Vagina (tissue), 2 donors: ENCODE results near the gene SLC10A7. TPM values are rescaled to one million over a fixed set of nuclear protein-coding genes. Genes with fewer than 3 reads are reported as not detected.

Experiments used
- DNase-seq, 2 donors: peaks; one replicate each; pipeline ENCODE4 v3.0.0-alpha.2; 2017; ENCODE audit errors: extremely low spot score in 2 of 2
- H3K27ac ChIP-seq: fragments of 200-600 bp; sonication (generic); one replicate; pipeline ENCODE4 v1.5.1; 2019
- H3K27me3 ChIP-seq: fragments of 200-600 bp; sonication (generic); one replicate; pipeline ENCODE4 v1.5.1; 2019
- H3K36me3 ChIP-seq, 2 donors: fragments of 200-600 bp; sonication (generic); one replicate each; pipeline ENCODE4 v1.5.1; 2017 to 2019
- H3K4me1 ChIP-seq: fragments of 200-600 bp; sonication (generic); one replicate; pipeline ENCODE4 v1.5.1; 2019
- H3K4me3 ChIP-seq, 2 donors: fragments of 200-600 bp; sonication (generic); 1 replicate in 1 of 2; 2 replicates in 1 of 2; pipeline ENCODE4 v1.5.1; 2016 to 2019
- H3K9me3 ChIP-seq: fragments of 200-600 bp; sonication (generic); one replicate; pipeline ENCODE4 v1.5.1; 2019
- POLR2A ChIP-seq, 2 donors: fragments of 450-650 bp; IDR thresholded peaks; one replicate each; pipeline ENCODE4 v1.6.1; 2017; ENCODE audit warnings: antibody characterized with exemption in 2 of 2, mild to moderate bottlenecking in 2 of 2, moderate library complexity in 2 of 2
- POLR2AphosphoS5 ChIP-seq, 2 donors: sonication (generic); formaldehyde crosslinking; IDR thresholded peaks; one replicate each; pipeline ENCODE4 v1.9.0; 2017; ENCODE audit warnings: antibody characterized with exemption in 2 of 2, mild to moderate bottlenecking in 2 of 2, low read depth in 1 of 2; ENCODE audit not compliant: insufficient read depth in 1 of 2
- intact Hi-C: fragments of 100-400 bp; cut with DNase I; formaldehyde crosslinking; loops from one replicate; pipeline ENCODE4 v1.15.1; 2023
- total RNA-seq: library from RNA; depleted of rRNA; stranded (reverse); fragments of >200 nt; gene quantifications from one replicate; pipeline ENCODE4 v1.2.3, GENCODE V29; 2016
- TF ChIP-seq, protein P1 (sequence below), 3 experiments: fragments of 450-650 bp in 2 of 3; fragments of 200-600 bp in 1 of 3; sonication (generic) in 1 of 3; IDR thresholded peaks; one replicate each; pipeline ENCODE4 v1.5.1; 2017 to 2019; ENCODE audit warnings: antibody characterized with exemption in 3 of 3, mild to moderate bottlenecking in 2 of 3, moderate library complexity in 2 of 3

SLC10A7 gene, protein sequence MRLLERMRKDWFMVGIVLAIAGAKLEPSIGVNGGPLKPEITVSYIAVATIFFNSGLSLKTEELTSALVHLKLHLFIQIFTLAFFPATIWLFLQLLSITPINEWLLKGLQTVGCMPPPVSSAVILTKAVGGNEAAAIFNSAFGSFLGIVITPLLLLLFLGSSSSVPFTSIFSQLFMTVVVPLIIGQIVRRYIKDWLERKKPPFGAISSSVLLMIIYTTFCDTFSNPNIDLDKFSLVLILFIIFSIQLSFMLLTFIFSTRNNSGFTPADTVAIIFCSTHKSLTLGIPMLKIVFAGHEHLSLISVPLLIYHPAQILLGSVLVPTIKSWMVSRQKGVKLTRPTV
- 14.2 TPM for total RNA-seq

DNA sequence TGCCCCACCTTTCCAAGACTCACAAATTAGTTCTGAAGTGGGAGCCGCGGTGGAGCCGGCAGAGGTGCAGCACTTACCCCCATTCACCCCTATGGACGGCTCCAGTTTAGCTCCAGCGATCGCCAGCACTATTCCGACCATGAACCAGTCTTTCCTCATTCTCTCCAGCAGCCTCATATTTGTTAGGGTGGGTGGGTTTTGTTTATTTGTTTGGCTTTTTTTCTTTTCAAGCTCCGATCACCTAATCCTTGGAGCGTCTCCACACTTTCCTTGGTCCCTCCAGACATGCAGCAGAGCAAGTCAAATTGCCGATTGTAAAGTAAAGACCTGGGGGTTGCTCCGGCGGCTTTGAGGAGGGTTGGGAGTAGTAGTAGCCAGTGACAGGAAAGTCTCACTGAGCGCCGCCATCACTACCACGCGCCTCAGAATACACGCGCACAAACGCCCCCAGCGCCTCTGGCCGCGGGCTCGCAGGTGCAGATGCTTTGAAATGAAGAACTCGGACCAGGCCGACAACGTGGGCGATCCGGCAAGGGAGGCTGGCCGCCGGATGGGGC lies at the start of gene SLC10A7:
TSS of gene SLC10A7 (minus strand) at position 400 of the 557 bp plus-strand sequence. CDS start at position 177, 223 bp downstream.
- peaks cover 22% of the 10 kb centered on the region for H3K4me1 ChIP-seq
- DNase-seq, result no peak
- peak within 1 kb of the TSS; percentile 77 for H3K27ac ChIP-seq
- no peaks in the 10 kb centered on the region for H3K9me3 ChIP-seq
- H3K27me3 ChIP-seq, result no peaks in the 10 kb centered on the region
- intact Hi-C loops, result no loop called here
- TF ChIP-seq POLR2A (IDR thresholded peaks at IDR 0.05) (no peak), POLR2AphosphoS5 (IDR thresholded peaks at IDR 0.05; ENCODE audit: insufficient read depth in 1 of 2, low read depth in 1 of 2) (no peak)
- TF ChIP-seq, protein P1, sequence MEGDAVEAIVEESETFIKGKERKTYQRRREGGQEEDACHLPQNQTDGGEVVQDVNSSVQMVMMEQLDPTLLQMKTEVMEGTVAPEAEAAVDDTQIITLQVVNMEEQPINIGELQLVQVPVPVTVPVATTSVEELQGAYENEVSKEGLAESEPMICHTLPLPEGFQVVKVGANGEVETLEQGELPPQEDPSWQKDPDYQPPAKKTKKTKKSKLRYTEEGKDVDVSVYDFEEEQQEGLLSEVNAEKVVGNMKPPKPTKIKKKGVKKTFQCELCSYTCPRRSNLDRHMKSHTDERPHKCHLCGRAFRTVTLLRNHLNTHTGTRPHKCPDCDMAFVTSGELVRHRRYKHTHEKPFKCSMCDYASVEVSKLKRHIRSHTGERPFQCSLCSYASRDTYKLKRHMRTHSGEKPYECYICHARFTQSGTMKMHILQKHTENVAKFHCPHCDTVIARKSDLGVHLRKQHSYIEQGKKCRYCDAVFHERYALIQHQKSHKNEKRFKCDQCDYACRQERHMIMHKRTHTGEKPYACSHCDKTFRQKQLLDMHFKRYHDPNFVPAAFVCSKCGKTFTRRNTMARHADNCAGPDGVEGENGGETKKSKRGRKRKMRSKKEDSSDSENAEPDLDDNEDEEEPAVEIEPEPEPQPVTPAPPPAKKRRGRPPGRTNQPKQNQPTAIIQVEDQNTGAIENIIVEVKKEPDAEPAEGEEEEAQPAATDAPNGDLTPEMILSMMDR (IDR thresholded peaks at IDR 0.05), result no peak
- peak within 1 kb of the TSS; percentile 72 to 73 for H3K4me3 ChIP-seq
- H3K36me3 ChIP-seq, result no peaks in the 10 kb centered on the region

DNA sequence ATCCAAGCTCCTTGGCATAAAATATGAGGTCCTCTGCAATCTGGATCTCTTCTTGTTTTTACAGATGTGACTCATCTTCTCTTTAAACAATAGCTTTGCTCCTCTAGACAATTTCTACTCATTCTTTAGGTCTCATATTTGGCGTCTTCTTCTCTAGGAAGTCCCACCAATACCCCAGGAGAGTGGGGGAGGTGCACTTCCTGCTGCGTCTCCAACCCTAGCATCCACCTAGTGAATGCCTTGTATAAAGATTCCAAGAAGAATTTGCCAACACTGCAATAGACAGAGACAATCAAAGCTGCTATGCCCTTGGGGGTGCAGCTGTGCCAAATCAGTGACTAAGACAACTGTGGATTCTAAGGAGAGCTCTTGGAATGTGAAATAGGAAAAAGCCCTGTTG lies 45.7 kb upstream of the SLC10A7 start:
- H3K9me3 ChIP-seq, result no peaks in the 10 kb centered on the region
- H3K27me3 ChIP-seq, result no peaks in the 10 kb centered on the region
- no peaks in the 10 kb centered on the region for H3K4me1 ChIP-seq
- H3K27ac ChIP-seq, result no peak overlapping the region
- H3K36me3 ChIP-seq, result no peaks in the 10 kb centered on the region
- no peak overlapping the region for H3K4me3 ChIP-seq
- DNase-seq, result no peak
- TF ChIP-seq POLR2AphosphoS5 (IDR thresholded peaks at IDR 0.05; ENCODE audit: insufficient read depth in 1 of 2, low read depth in 1 of 2) (no peak), POLR2A (IDR thresholded peaks at IDR 0.05) (no peak)
- TF ChIP-seq, protein P1 (IDR thresholded peaks at IDR 0.05), result no peak
- intact Hi-C loops, result no loop called here

DNA sequence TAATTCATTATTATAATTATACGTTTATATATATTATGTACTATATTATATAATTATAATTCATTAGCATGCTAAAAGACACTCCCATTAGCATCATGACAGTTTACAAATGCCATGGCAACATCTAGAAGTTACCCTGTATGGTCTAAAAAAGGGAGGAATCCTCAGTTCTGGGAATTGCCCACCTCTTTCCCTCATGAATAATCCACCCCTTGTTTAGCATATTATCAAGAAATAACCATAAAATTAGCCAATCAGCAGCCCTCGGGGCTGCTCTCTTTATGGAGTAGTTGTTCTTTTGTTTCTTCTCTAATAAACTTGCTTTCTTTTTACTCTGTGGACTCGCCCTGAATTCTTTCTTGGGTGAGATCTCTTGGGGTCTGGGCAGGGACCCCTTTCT lies 42.8 kb upstream of the SLC10A7 start:
- Histone ChIP-seq H3K36me3 (no peaks in the 10 kb centered on the region), H3K27me3 (no peaks in the 10 kb centered on the region), H3K9me3 (no peaks in the 10 kb centered on the region), H3K4me1 (no peaks in the 10 kb centered on the region), H3K27ac (no peak overlapping the region), H3K4me3 (no peak overlapping the region)
- no peak for TF ChIP-seq POLR2A (IDR thresholded peaks at IDR 0.05)
- TF ChIP-seq, protein P1 (IDR thresholded peaks at IDR 0.05), result no peak
- no peak for TF ChIP-seq POLR2AphosphoS5 (IDR thresholded peaks at IDR 0.05; ENCODE audit: insufficient read depth in 1 of 2, low read depth in 1 of 2)
- intact Hi-C loops, result no loop called here
- DNase-seq, result no peak

DNA sequence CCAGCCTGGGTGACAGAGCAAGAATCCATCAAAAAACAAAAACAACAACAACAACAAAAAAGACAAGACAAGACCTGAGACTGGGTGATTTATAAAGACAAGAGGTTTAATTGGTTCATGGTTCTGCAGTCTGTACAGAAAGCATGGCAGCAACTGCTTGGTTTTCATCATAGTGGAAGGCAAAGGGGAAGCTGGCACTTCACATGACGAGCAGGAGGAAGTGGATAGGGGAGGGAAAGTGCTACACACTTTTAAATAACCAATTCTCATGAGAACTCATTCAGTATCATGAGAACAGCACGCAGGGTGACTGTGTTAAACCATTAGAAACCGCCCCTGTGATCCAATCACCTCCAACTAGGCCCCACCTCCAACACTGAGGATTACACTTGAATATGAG lies 28.4 kb upstream of the SLC10A7 start:
- intact Hi-C loops, result no loop called here
- no peak overlapping the region for H3K27ac ChIP-seq
- TF ChIP-seq POLR2AphosphoS5 (IDR thresholded peaks at IDR 0.05; ENCODE audit: insufficient read depth in 1 of 2, low read depth in 1 of 2), result no peak
- TF ChIP-seq POLR2A (IDR thresholded peaks at IDR 0.05), result no peak
- TF ChIP-seq, protein P1 (IDR thresholded peaks at IDR 0.05), result no peak
- H3K27me3 ChIP-seq, result no peaks in the 10 kb centered on the region
- H3K4me1 ChIP-seq, result no peaks in the 10 kb centered on the region
- no peak overlapping the region for H3K4me3 ChIP-seq
- H3K36me3 ChIP-seq, result no peaks in the 10 kb centered on the region
- H3K9me3 ChIP-seq, result no peaks in the 10 kb centered on the region
- no peak for DNase-seq

DNA sequence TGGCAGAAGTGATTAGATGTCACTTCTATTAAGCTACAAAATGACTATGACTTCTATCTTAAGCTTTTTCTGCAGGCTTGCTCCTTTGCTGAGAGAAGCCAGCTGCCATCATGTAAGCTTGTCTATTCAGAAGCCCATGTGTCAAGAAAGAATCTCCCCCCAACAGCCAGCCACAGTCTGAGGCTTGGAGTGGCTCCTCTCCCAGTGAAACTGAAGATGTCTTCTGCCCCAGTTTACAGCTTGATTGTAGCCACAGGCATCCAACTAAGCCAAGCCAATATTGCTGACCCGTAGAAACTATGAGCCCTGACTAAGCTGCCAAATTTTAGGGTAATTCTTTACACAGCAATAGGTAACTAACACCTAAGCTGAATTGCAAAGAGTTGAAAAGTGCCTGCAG lies 26.7 kb upstream of the SLC10A7 start:
- TF ChIP-seq POLR2A (IDR thresholded peaks at IDR 0.05) (no peak), POLR2AphosphoS5 (IDR thresholded peaks at IDR 0.05; ENCODE audit: insufficient read depth in 1 of 2, low read depth in 1 of 2) (no peak)
- TF ChIP-seq, protein P1 (IDR thresholded peaks at IDR 0.05), result no peak
- no peak for DNase-seq
- no peaks in the 10 kb centered on the region for H3K27me3 ChIP-seq
- no peaks in the 10 kb centered on the region for H3K36me3 ChIP-seq
- intact Hi-C loops, result no loop called here
- no peaks in the 10 kb centered on the region for H3K4me1 ChIP-seq
- no peak overlapping the region for H3K4me3 ChIP-seq
- H3K9me3 ChIP-seq, result no peaks in the 10 kb centered on the region
- no peak overlapping the region for H3K27ac ChIP-seq
